Suprapubic skin (tissue), 3 donors: ENCODE results near the gene SIRPB1.
"Not testable (repeated sequence)": the region's sequence is repeated elsewhere in the genome, so short reads cannot be mapped to it uniquely, and the experiment has no call there.

Experiments
- CTCF ChIP-seq, 2 donors: fragments of 200-600 bp in 1 of 2; fragments of 450-650 bp in 1 of 2; sonication (generic) in 1 of 2; IDR thresholded peaks; one replicate each; pipeline ENCODE4 v1.5.1; 2016 to 2019; ENCODE audit warnings: antibody characterized with exemption in 2 of 2, mild to moderate bottlenecking in 1 of 2, moderate library complexity in 1 of 2
- EP300 ChIP-seq: sonication (generic); formaldehyde crosslinking; IDR thresholded peaks from one replicate; pipeline ENCODE4 v1.6.1; 2017; ENCODE audit warnings: antibody characterized with exemption
- POLR2A ChIP-seq, 2 donors: fragments of 450-650 bp; IDR thresholded peaks; one replicate each; pipeline ENCODE4 v1.6.1; 2017; ENCODE audit warnings: antibody characterized with exemption in 2 of 2, mild to moderate bottlenecking in 2 of 2, moderate library complexity in 2 of 2

DNA sequence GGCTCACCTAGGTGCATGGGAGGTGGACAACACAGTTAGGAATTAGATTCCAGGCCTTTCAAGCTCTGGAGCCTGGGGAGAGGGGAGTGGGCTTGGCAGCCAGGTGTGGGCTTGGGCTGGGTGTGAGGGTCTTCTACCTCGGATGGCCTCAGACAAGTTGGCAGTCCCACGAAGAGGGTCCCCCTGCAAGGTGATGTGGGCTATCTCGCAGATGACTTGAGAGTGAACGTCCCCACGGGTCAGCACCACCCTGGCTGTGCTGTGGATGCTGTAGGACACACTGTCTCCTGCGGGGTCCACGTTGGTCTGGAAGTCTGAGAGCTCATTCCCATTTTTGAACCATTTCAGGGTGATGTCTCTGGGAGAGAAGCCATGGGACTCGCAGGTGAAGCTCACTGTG lies 48.2 kb downstream of the SIRPB1 start:
- TF ChIP-seq EP300; CTCF (IDR thresholded peaks at IDR 0.05); POLR2A (IDR thresholded peaks at IDR 0.05): not testable (repeated sequence)
